LoVo (cell line): ENCODE measurements around the gene FAM83E.

Experiments used
- DNase-seq: peaks from one replicate; pipeline ENCODE4 v3.0.0-alpha.2; 2016; ENCODE audit warnings: low spot score

Gene FAM83E

GRCh38 chr19:48628486-48629296 lies 13.8 kb upstream of the FAM83E start:
- no peak for DNase-seq

- no peak for DNase-seq
These were observed 13.0 kb upstream of the FAM83E start for GRCh38 chr19:48627865-48628314.

GRCh38 chr19:48627201-48627864 lies 12.5 kb upstream of the FAM83E start:
- DNase-seq = no peak

GRCh38 chr19:48625891-48626327 lies 11.0 kb upstream of the FAM83E start:
- no peak for DNase-seq

GRCh38 chr19:48624791-48625723 lies 10.2 kb upstream of the FAM83E start:
- no peak for DNase-seq

- DNase-seq = no peak
These were observed 9.3 kb upstream of the FAM83E start for GRCh38 chr19:48624067-48624594.

- DNase-seq = no peak
These were observed 8.7 kb upstream of the FAM83E start for GRCh38 chr19:48623556-48624066.

- no peak for DNase-seq
These were observed 5.1 kb upstream of the FAM83E start for GRCh38 chr19:48619692-48620585.

- peak; percentile 99 for DNase-seq
These were observed 4.2 kb upstream of the FAM83E start, which contains the start of the genes RPL18 and SPHK2 for GRCh38 chr19:48618916-48619691. RPL18 (minus strand) TSS chr19:48619178; CDS start chr19:48619143, 35 bp downstream. SPHK2 (plus strand) TSS chr19:48619506; CDS start chr19:48620515, 1,009 bp downstream.

GRCh38 chr19:48618278-48618915 lies 3.5 kb upstream of the FAM83E start:
- no peak for DNase-seq

GRCh38 chr19:48617146-48617937 lies 2.5 kb upstream of the FAM83E start:
- DNase-seq = no peak

- no peak for DNase-seq
These were observed 1.7 kb upstream of the FAM83E start for GRCh38 chr19:48616491-48617056.

GRCh38 chr19:48616041-48616436 lies 1.2 kb upstream of the FAM83E start:
- DNase-seq = no peak

- DNase-seq = no peak
These were observed 560 bp upstream of the FAM83E start for GRCh38 chr19:48615231-48616040.

GRCh38 chr19:48613852-48614435 lies 932 bp downstream of the FAM83E start:
- DNase-seq = no peak

GRCh38 chr19:48613024-48613851 lies 1.6 kb downstream of the FAM83E start:
- DNase-seq = no peak
